SK-N-SH treated with all-trans-retinoic acid at 6 μM for 48 hours (cell line): ENCODE measurements around the gene CEP43.

Source experiments
- BACH2 ChIP-seq: fragments of 250-450 bp; sonication (Bioruptor Pico); IDR thresholded peaks from 2 replicates; pipeline ENCODE4 v1.9.0; 2021; ENCODE audit warnings: mild to moderate bottlenecking, borderline replicate concordance
- CSDC2 ChIP-seq: fragments of 250-450 bp; sonication (Bioruptor Pico); IDR thresholded peaks from 2 replicates; pipeline ENCODE4 v1.5.0; 2020; ENCODE audit warnings: mild to moderate bottlenecking, moderate library complexity
- OSR1 ChIP-seq: fragments of 250-450 bp; sonication (Bioruptor Pico); IDR thresholded peaks from 2 replicates; pipeline ENCODE4 v1.8.0; 2022; ENCODE audit warnings: moderate library complexity, mild to moderate bottlenecking, inconsistent platforms
- PATZ1 ChIP-seq: fragments of 250-450 bp; sonication (Bioruptor Pico); IDR thresholded peaks from 2 replicates; pipeline ENCODE4 v1.8.0; 2020; ENCODE audit warnings: mild to moderate bottlenecking, moderate library complexity, borderline replicate concordance
- TOX ChIP-seq: fragments of 250-450 bp; sonication (Bioruptor Pico); IDR thresholded peaks from 2 replicates; pipeline ENCODE4 v1.8.0; 2021; ENCODE audit warnings: mild to moderate bottlenecking, moderate library complexity, borderline replicate concordance
- ZC3H10 ChIP-seq: fragments of 250-450 bp; sonication (Bioruptor Pico); IDR thresholded peaks from 2 replicates; pipeline ENCODE4 v1.5.1; 2021; ENCODE audit warnings: mild to moderate bottlenecking, moderate library complexity
- ZNF565 ChIP-seq: fragments of 450-650 bp; formaldehyde crosslinking; conservative IDR thresholded peaks from 2 replicates; pipeline ENCODE4 v1.5.0; 2020; ENCODE audit warnings: low read depth, mild to moderate bottlenecking, moderate library complexity

DNA sequence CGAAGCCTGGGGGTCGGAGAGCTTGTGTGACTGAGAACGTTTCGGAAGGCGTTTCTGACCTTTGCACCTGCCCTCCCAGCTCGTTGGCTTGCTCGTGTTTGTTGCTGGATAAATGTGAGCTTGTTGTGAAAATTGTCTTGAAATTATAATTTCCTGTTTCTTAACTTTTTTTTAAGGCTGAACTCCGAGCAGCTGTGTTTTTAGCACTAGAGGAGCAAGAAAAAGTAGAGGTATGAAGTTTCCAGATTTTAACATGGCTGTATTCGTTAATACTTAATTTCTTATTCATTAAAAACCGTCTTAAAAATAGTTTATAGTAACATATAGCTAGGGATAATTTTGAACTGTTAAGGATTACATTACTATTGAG lies 672 bp downstream of the CEP43 start:
- no peak for TF ChIP-seq BACH2 (CRISPR knock-in tag)
- no peak for TF ChIP-seq ZNF565
- TF ChIP-seq CSDC2 (CRISPR knock-in tag), result no peak
- no peak for TF ChIP-seq TOX
- no peak for TF ChIP-seq ZC3H10 (CRISPR knock-in tag)
- no peak for TF ChIP-seq PATZ1 (CRISPR knock-in tag)
- no peak for TF ChIP-seq OSR1 (CRISPR knock-in tag)
